Loucy (cell line): ENCODE data around the gene MAPT.

Source experiments
- EZH2phosphoT487 ChIP-seq: fragments of 200-600 bp; IDR thresholded peaks from 2 replicates; pipeline ENCODE4 v1.6.1; 2018; ENCODE audit warnings: antibody characterized with exemption, mild to moderate bottlenecking, moderate library complexity, borderline replicate concordance
- TF ChIP-seq, protein P1 (sequence below): fragments of 200-600 bp; sonication (generic); conservative IDR thresholded peaks from 2 replicates; pipeline ENCODE4 v1.5.1; 2014; ENCODE audit warnings: mild to moderate bottlenecking, antibody characterized with exemption, low read length

DNA sequence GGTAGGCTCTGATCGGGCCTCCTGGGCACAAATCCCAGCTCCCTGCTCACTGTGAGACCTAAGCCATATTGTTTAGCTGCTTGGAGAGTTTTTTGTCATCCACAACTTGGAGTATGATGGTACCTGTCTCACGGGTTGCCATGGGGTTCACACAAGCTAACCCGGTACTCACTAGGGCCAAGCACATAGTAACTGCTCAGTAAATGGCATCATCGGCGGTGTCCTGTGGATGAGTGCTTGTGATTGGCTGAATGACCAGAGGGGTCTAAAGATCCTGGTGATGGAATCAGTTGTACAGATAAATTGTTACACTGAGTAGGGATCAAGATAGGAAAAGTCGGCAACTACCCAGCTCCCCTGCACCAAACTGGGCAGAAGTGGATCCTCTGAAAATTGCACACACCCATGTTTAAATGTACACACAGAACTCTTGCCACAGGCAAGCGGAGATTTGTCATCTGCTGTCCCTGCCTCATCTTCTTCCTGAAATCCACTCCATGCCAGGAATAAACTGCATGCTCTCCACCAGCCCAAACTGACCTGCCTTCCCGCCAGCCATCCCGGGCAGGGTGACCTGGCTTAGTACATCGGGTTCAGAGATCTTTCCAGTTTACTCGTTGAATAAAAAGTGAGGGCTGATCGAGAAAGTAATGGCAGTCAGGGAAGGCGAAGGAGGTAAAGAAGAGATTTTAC lies 6.5 kb downstream of the MAPT start:
- TF ChIP-seq, protein P1, sequence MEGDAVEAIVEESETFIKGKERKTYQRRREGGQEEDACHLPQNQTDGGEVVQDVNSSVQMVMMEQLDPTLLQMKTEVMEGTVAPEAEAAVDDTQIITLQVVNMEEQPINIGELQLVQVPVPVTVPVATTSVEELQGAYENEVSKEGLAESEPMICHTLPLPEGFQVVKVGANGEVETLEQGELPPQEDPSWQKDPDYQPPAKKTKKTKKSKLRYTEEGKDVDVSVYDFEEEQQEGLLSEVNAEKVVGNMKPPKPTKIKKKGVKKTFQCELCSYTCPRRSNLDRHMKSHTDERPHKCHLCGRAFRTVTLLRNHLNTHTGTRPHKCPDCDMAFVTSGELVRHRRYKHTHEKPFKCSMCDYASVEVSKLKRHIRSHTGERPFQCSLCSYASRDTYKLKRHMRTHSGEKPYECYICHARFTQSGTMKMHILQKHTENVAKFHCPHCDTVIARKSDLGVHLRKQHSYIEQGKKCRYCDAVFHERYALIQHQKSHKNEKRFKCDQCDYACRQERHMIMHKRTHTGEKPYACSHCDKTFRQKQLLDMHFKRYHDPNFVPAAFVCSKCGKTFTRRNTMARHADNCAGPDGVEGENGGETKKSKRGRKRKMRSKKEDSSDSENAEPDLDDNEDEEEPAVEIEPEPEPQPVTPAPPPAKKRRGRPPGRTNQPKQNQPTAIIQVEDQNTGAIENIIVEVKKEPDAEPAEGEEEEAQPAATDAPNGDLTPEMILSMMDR, result no peak
- TF ChIP-seq EZH2phosphoT487, result no peak
